Measurements from ENCODE around the gene UBE2E2.

UBE2E2 gene

DNA sequence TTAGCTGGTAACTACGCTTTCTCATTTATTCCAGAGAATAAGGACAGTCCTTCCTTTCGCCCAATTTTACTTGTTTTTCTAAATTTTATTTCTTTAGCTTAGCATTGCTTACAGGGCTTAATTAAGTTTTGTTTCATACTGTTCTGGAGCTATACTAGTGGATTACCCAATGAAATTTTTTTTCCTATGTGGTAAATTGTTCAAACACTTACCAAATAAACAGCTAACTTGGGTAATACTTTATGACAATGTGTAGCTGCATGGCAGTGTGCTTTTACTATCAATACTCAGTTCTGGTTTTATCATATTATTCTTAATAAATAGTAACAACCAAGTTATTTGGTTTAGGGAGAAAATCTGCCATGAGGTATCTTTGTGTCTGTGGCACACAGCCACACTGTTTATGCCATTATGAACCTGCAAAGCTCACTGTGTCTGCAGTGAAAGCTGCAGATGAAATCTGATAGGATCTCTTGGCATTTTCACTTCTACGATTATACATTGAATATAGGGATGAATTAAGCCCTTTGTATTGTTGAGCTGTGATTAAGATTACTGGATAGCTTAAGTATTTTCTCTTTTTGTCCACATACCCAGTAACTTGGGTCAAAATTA, 37.2 kb downstream of the UBE2E2 start:
- WGBS, result 100% methylated on average over 3 of the region's 3 CpGs
- Histone ChIP-seq H3K9ac (ENCODE audit: low read depth, low read length) (no peak overlapping the region), H3K4me3 (ENCODE audit: low read length) (no peak overlapping the region), H3K9me3 (ENCODE audit: insufficient read depth, low read depth, low read length) (no peaks in the 10 kb centered on the region), H3K27me3 (ENCODE audit: insufficient read depth, low read length) (no peaks in the 10 kb centered on the region), H3K4me1 (ENCODE audit: insufficient read depth, low read length) (peaks cover 22% of the 10 kb centered on the region), H3K36me3 (ENCODE audit: insufficient read depth, low read length) (no peaks in the 10 kb centered on the region), H3K27ac (ENCODE audit: low read depth, low read length) (no peak overlapping the region)

DNA sequence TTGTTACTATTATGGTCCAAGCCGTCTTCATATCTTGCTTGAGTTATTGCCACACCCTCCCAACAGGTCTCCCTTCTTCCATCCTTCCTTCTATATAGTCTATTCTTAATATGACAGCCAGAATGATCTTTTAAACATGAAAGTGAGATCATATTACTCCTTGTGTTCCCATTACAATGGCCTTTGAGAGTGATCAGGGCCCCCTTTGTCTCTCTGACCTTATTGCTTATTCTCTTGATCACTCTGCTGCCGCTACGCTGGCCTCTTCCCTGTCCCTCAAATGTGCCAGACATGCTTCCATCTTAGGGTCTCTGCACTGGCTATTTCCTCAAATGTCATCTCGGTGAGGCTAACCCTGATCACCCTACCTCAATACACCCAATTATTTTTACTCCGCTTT, 38.1 kb downstream of the UBE2E2 start:
- WGBS, result 91% methylated on average over 5 of the region's 5 CpGs
- no peaks in the 10 kb centered on the region for H3K27me3 ChIP-seq (ENCODE audit: insufficient read depth, low read length)
- peaks cover 22% of the 10 kb centered on the region for H3K4me1 ChIP-seq (ENCODE audit: insufficient read depth, low read length)
- no peak overlapping the region for H3K27ac ChIP-seq (ENCODE audit: low read depth, low read length)
- no peaks in the 10 kb centered on the region for H3K9me3 ChIP-seq (ENCODE audit: insufficient read depth, low read depth, low read length)
- H3K36me3 ChIP-seq (ENCODE audit: insufficient read depth, low read length), result no peaks in the 10 kb centered on the region
- no peak overlapping the region for H3K4me3 ChIP-seq (ENCODE audit: low read length)
- H3K9ac ChIP-seq (ENCODE audit: low read depth, low read length), result no peak overlapping the region

DNA sequence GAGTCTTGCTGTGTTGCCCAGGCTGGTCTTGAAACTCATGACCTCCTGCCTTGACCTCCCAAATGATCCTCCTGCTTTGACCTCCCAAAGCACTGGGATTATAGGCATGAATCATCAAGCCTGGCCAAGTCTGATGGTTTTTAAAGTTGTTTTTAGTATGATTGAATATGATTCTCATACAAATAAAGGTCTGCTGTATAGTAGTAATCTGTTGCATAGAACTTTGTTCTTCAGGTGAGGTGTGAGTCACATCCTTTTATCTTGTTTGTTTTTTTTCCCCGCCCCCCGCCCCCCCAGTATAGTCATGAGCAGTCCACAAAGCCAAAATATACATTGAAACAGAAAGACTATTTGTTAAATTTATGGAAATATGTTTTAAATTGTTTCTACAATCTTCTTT, 39.0 kb downstream of the UBE2E2 start:
- Histone ChIP-seq H3K27ac (ENCODE audit: low read depth, low read length) (no peak overlapping the region), H3K9me3 (ENCODE audit: insufficient read depth, low read depth, low read length) (no peaks in the 10 kb centered on the region), H3K4me3 (ENCODE audit: low read length) (no peak overlapping the region), H3K27me3 (ENCODE audit: insufficient read depth, low read length) (no peaks in the 10 kb centered on the region), H3K36me3 (ENCODE audit: insufficient read depth, low read length) (no peaks in the 10 kb centered on the region), H3K9ac (ENCODE audit: low read depth, low read length) (no peak overlapping the region), H3K4me1 (ENCODE audit: insufficient read depth, low read length) (peaks cover 16% of the 10 kb centered on the region)
- no CpG with 5 or more reads among the region's 2 CpGs for WGBS

DNA sequence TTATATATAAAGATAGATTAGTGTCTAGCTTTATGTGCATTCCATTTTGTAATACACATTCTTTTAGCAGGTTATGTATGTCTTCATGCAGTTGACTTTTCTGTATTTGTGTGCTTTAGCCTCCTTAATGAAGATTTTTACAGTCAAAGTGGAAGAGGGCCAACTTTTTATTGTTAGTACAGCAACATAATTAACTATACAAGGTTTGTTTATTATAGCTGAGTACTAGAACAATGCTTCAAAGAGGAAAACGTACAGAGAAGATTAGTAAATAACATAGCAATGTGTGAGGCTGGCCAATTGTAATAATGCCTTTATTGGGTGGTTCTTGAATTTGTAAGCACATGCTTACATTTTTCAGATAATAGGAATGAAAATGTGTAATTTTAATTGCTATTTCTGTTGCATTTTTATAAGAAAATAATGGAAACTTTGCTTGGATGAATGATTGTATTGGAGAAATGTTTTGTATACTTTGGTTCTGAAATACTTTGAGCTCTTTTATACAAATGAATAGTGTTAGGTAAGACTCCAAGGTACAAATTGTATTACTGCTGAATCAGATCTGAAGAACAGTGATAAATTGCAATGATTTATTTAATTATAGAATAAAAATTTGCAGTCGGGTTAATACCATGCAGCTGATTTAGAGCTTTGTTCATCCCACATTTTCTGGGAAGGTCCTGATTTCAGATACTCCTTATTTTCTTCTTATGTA, 41.4 kb downstream of the UBE2E2 start:
- no peaks in the 10 kb centered on the region for H3K27me3 ChIP-seq (ENCODE audit: insufficient read depth, low read length)
- H3K27ac ChIP-seq (ENCODE audit: low read depth, low read length), result no peak overlapping the region
- H3K9me3 ChIP-seq (ENCODE audit: insufficient read depth, low read depth, low read length), result no peaks in the 10 kb centered on the region
- no peak overlapping the region for H3K4me3 ChIP-seq (ENCODE audit: low read length)
- H3K9ac ChIP-seq (ENCODE audit: low read depth, low read length), result no peak overlapping the region
- peaks cover 6% of the 10 kb centered on the region for H3K4me1 ChIP-seq (ENCODE audit: insufficient read depth, low read length)
- H3K36me3 ChIP-seq (ENCODE audit: insufficient read depth, low read length), result no peaks in the 10 kb centered on the region
- WGBS, result 85% methylated on average over 2 of the region's 2 CpGs

DNA sequence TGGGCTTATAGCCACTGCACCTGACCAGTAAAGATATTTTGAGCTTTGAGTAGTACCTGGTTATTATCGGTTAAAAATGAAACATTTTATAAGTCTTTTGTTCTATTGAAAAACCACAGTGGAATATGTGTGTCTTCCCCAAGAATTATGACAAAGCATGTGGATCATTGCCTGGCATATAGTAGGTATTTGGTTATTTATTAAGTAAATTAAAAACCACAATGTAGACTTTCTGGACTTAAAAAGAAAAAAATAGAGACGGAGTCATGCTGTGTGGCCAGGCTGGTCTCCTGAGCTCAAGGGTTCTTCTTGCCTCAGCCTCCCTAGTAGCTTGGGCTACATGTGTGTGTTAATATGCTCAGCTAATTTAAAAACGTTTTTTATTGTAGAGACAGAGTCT, 43.5 kb downstream of the UBE2E2 start:
- 89% methylated on average over 3 of the region's 3 CpGs for WGBS
- no peaks in the 10 kb centered on the region for H3K27me3 ChIP-seq (ENCODE audit: insufficient read depth, low read length)

DNA sequence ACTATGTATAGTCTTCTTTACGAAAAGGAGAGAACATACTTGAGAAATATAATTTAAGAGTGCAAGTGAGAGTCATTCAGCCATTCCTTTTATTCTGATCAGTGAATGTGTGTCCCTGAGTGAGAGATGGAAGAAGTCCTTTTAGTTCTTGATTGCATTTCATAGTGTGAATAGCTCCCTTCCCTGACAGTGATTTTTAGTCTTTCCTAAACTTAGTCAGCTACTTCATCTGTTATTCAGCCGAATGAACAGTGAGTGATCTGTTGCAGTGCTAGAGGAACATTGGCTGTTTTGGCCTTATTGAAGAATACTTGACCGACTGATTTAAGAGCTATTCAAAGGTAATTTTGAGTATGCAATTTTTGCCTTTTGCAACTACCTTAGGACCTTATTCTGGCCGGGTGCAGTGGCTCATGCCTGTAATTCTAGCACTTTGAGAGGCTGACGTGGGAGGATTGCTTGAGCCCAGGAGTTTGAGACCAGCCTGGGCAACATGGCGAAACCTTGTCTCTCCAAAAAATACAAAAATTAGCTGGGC, 45.5 kb downstream of the UBE2E2 start:
- Histone ChIP-seq H3K4me1 (ENCODE audit: insufficient read depth, low read length) (no peaks in the 10 kb centered on the region; the same call in 1 of the 2 replicates), H3K27ac (ENCODE audit: low read depth, low read length) (no peak overlapping the region), H3K36me3 (ENCODE audit: insufficient read depth, low read length) (no peaks in the 10 kb centered on the region), H3K4me3 (ENCODE audit: low read length) (no peak overlapping the region), H3K9ac (ENCODE audit: low read depth, low read length) (no peak overlapping the region), H3K27me3 (ENCODE audit: insufficient read depth, low read length) (no peaks in the 10 kb centered on the region), H3K9me3 (ENCODE audit: insufficient read depth, low read depth, low read length) (no peaks in the 10 kb centered on the region)
- 91% methylated on average over 6 of the region's 6 CpGs for WGBS

More for the DNA sequence above, 43.5 kb downstream of the UBE2E2 start:
- Histone ChIP-seq H3K4me3 (ENCODE audit: low read length) (no peak overlapping the region), H3K9me3 (ENCODE audit: insufficient read depth, low read depth, low read length) (no peaks in the 10 kb centered on the region), H3K27ac (ENCODE audit: low read depth, low read length) (no peak overlapping the region), H3K36me3 (ENCODE audit: insufficient read depth, low read length) (no peaks in the 10 kb centered on the region), H3K4me1 (ENCODE audit: insufficient read depth, low read length) (no peaks in the 10 kb centered on the region; the same call in 1 of the 2 replicates), H3K9ac (ENCODE audit: low read depth, low read length) (no peak overlapping the region)

DNA sequence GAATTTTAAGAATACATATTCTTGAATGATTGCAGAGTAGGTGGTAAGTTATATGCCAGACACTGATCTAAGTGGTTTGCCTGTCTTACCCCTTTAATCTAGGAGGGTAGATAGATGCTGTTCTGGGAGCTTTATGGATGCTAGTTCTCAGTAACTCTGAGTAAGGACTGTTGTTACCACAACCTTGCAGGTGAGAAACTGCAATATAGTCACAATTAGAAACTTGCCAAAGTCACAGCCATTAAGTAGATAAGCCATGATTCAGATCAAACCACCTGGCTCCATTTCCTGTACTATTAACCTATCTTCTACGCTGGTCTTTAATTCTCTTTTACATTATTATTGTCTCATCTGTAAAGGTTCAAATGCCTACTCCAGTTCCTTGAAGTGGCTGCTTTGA, 46.8 kb downstream of the UBE2E2 start:
- Histone ChIP-seq H3K4me1 (ENCODE audit: insufficient read depth, low read length) (no peaks in the 10 kb centered on the region; the same call in 1 of the 2 replicates), H3K27ac (ENCODE audit: low read depth, low read length) (no peak overlapping the region), H3K9me3 (ENCODE audit: insufficient read depth, low read depth, low read length) (no peaks in the 10 kb centered on the region), H3K4me3 (ENCODE audit: low read length) (no peak overlapping the region), H3K36me3 (ENCODE audit: insufficient read depth, low read length) (no peaks in the 10 kb centered on the region), H3K9ac (ENCODE audit: low read depth, low read length) (no peak overlapping the region), H3K27me3 (ENCODE audit: insufficient read depth, low read length) (no peaks in the 10 kb centered on the region)
- whole genome bisulfite sequencing, result 100% methylated on average over 1 of the region's 1 CpG

DNA sequence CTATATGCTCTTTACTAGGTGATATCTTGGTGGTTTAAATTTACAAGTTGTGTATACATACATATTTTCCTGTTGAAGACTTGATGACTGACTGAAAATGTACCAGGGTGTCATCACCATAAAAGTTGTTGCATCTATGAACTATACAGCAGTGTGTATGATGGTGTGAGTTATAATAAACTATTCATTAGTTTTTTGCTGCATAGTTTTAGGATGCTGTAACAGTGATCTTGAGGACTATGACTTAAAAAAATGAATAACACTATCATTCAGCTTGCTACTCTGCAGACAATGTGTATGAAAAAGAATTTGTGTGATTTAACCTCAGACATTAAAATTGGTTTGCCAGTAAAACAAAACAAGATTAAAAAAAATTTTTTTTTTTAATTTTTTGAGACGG, 49.0 kb downstream of the UBE2E2 start:
- no peak overlapping the region for H3K27ac ChIP-seq (ENCODE audit: low read depth, low read length)
- WGBS, result 100% methylated on average over 1 of the region's 1 CpG
- H3K27me3 ChIP-seq (ENCODE audit: insufficient read depth, low read length), result no peaks in the 10 kb centered on the region
- H3K36me3 ChIP-seq (ENCODE audit: insufficient read depth, low read length), result no peaks in the 10 kb centered on the region
- no peaks in the 10 kb centered on the region for H3K9me3 ChIP-seq (ENCODE audit: insufficient read depth, low read depth, low read length)
- H3K9ac ChIP-seq (ENCODE audit: low read depth, low read length), result no peak overlapping the region
- H3K4me1 ChIP-seq (ENCODE audit: insufficient read depth, low read length), result no peaks in the 10 kb centered on the region; the same call in 1 of the 2 replicates
- no peak overlapping the region for H3K4me3 ChIP-seq (ENCODE audit: low read length)

DNA sequence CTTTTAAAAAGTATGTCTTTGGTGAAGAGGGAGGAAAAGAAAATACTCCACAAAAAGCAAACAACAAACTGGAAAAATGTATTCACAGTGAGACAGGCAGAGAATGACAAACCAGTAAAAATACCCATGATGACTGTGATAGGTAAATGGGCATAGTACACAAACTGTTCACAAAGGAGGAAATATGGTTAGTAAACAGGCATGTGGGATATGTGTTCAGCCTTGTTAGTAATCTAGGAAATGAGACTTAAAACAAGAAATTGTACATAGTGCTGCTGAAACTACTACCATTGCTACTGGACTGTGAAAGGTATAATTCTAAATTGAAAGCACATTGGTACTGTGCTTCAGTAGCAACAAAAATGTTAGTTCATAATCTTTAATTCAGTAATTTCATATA, 50.1 kb downstream of the UBE2E2 start:
- Histone ChIP-seq H3K36me3 (ENCODE audit: insufficient read depth, low read length) (no peaks in the 10 kb centered on the region), H3K9ac (ENCODE audit: low read depth, low read length) (no peak overlapping the region), H3K27me3 (ENCODE audit: insufficient read depth, low read length) (no peaks in the 10 kb centered on the region), H3K9me3 (ENCODE audit: insufficient read depth, low read depth, low read length) (no peaks in the 10 kb centered on the region), H3K4me1 (ENCODE audit: insufficient read depth, low read length) (no peaks in the 10 kb centered on the region), H3K27ac (ENCODE audit: low read depth, low read length) (no peak overlapping the region), H3K4me3 (ENCODE audit: low read length) (no peak overlapping the region)

DNA sequence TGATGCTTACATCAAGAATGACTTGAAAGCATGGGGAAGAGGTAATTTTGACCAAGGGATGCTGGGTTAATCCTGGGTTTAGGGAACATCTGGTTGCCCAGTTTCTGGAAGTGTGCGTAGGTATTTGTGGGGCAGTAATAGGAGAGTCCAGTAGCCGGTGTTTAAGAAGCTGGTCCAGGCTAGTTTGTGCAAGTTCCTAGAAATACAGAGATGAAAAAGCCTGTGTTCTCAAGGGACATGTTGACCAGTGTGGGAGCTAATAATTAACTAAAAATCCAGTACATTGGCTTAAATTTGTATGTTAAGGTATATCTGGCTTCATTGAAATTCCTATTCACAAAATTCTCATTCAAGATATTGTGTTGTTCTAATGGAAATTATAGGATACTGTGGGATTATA, 51.2 kb downstream of the UBE2E2 start:
- H3K27me3 ChIP-seq (ENCODE audit: insufficient read depth, low read length), result no peaks in the 10 kb centered on the region
- no peak overlapping the region for H3K9ac ChIP-seq (ENCODE audit: low read depth, low read length)
- WGBS, result 93% methylated on average over 2 of the region's 2 CpGs
- H3K4me3 ChIP-seq (ENCODE audit: low read length), result no peak overlapping the region
- no peak overlapping the region for H3K27ac ChIP-seq (ENCODE audit: low read depth, low read length)
- H3K4me1 ChIP-seq (ENCODE audit: insufficient read depth, low read length), result no peaks in the 10 kb centered on the region
- no peaks in the 10 kb centered on the region for H3K36me3 ChIP-seq (ENCODE audit: insufficient read depth, low read length)
- no peaks in the 10 kb centered on the region for H3K9me3 ChIP-seq (ENCODE audit: insufficient read depth, low read depth, low read length)

DNA sequence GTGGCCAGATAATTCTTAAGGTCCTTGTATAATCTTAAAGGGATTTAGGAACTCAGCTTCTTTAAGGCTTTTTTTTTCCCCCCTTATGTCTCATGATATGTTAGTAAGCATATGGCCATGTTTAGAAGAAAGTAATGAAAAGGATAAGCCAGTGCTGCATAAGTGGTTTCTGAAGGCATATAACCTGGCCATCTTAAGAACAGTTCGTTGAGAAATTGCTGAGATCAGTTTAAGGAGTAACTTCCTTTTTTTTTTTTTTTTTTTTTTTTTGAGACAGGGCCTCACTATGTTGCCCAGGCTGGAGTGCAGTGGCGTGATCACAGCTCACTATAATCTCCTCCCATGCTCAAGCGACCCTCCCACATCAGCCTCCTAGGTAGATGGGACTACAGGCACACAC, 51.7 kb downstream of the UBE2E2 start:
- Histone ChIP-seq H3K4me1 (ENCODE audit: insufficient read depth, low read length) (no peaks in the 10 kb centered on the region), H3K9ac (ENCODE audit: low read depth, low read length) (no peak overlapping the region), H3K9me3 (ENCODE audit: insufficient read depth, low read depth, low read length) (no peaks in the 10 kb centered on the region), H3K4me3 (ENCODE audit: low read length) (no peak overlapping the region), H3K36me3 (ENCODE audit: insufficient read depth, low read length) (no peaks in the 10 kb centered on the region), H3K27me3 (ENCODE audit: insufficient read depth, low read length) (no peaks in the 10 kb centered on the region), H3K27ac (ENCODE audit: low read depth, low read length) (no peak overlapping the region)
- 95% methylated on average over 3 of the region's 3 CpGs for WGBS
